ENCODE data around the gene ADARB1.

The ADARB1 gene

DNA sequence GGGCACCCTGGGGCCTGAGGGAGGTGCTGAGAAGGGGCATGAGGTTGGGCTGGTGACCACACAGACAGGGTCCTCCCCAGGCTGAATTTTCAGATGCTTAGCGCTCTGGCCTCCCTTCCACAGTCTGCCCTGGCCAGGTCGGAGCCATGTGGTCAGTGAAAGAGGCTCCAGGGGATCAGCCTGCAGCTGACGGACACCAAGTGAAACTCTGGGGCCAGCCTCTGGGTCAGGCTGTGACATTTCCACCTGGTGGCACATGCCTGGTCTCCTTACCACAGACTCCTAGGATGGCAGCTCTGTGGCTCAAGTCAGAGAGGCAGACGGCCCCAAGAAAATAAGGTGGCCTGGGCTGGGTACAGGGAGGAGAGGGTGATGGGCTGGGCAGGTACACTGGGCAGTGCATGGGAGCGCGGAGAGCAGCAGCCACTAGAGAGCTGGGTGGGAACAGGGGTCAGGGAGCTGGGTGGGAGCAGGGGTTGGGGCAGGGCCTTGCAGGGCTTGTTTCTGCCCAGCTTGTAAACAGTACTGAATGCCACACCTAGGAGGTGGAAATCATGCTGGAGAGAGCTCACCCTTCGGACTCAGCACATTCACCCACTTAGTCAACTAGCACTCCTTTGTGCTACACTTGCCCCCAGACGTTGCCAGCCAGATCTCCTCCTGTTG is 20.7 kb upstream of the ADARB1 start:
- Histone ChIP-seq H2BK120ac (ENCODE audit: low read depth, low read length) (no peak overlapping the region), H3K4me3 (ENCODE audit: insufficient read depth in 1 of 2, low read depth in 1 of 2, low read length in 2 of 2) (no peak overlapping the region), H4K8ac (ENCODE audit: low read length) (no peak overlapping the region), H3K23ac (ENCODE audit: low read length in 2 of 2) (no peak overlapping the region), H3K27me3 (ENCODE audit: control insufficient read depth in 1 of 2, insufficient read depth in 1 of 2, low read length in 2 of 2) (peaks cover 0 to 70% of the 10 kb centered on the region in 2 experiments), H4K91ac (ENCODE audit: low read length) (no peak overlapping the region), H3K18ac (ENCODE audit: low read depth in 1 of 2, low read length in 2 of 2) (no peak overlapping the region), H2AK5ac (ENCODE audit: low read length, severe bottlenecking) (no peak overlapping the region), H3K27ac (ENCODE audit: low read length, poor library complexity, severe bottlenecking) (no peak overlapping the region), H2BK12ac (ENCODE audit: low read length in 2 of 2) (no peak overlapping the region), H3K4ac (ENCODE audit: low read depth in 1 of 2, low read length in 2 of 2) (no peak overlapping the region), H3K9me3 (ENCODE audit: control insufficient read depth, low read length) (no peaks in the 10 kb centered on the region), H2BK15ac (ENCODE audit: low read depth, poor library complexity, severe bottlenecking) (no peak overlapping the region), H3K36me3 (ENCODE audit: control insufficient read depth in 1 of 2, insufficient read depth in 2 of 2, low read depth in 1 of 2, low read length in 2 of 2) (peaks cover 0 to 3% of the 10 kb centered on the region in 2 experiments), H3K4me2 (ENCODE audit: low read length, poor library complexity, severe bottlenecking) (no peak overlapping the region), H3K4me1 (ENCODE audit: control insufficient read depth, insufficient read depth, low read depth, low read length) (peaks cover 19% of the 10 kb centered on the region), H3K79me1 (replicated peaks; ENCODE audit: low read length, poor library complexity, severe bottlenecking) (no peaks in the 10 kb centered on the region), H3K14ac (ENCODE audit: low read length in 2 of 2) (peak overlapping the region in 1 of 2 experiments; percentile 31), H2AFZ (ENCODE audit: low read depth, low read length) (no peak overlapping the region), H2BK5ac (ENCODE audit: low read depth, low read length, poor library complexity, severe bottlenecking) (no peak overlapping the region), H3K9ac (ENCODE audit: low read length) (no peak overlapping the region)
- DNase-seq, result no peak
- 83% methylated on average over 6 of the region's 8 CpGs for WGBS

DNA sequence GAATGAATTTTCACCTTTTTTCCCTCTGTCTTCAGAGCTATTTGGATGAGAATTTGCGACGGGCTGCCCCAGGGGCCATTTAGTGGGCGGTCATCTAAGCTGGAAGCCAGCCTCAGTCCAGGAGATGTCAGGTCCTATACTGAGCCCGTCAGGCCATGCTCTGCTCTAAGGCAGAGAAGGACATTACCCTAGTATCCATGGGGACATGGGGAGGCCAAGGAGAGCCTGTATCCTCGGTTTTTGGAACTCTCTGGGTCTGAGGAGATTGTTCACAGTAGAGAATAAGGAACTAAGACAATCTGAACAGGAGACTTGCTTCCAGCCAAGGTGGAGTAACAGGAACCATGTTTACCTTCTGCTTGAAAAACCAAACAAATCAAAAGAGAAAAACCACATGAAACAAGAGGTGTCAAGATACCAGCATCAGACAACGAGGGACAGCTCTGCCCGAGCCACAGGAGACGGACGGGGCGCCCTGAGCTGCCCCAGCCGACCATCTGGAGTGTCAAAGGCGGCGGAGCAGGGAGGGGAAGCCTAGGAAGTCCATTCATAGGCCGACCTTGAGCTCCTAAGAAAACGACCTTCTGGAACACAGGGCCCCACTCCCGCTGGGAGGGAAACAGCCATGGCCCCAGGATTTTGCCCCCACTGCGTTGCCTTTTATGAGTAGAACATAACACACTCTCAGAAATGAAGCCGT is 20.0 kb upstream of the ADARB1 start:
- Histone ChIP-seq H3K23ac (ENCODE audit: low read length in 2 of 2) (no peak overlapping the region), H2BK5ac (ENCODE audit: low read depth, low read length, poor library complexity, severe bottlenecking) (no peak overlapping the region), H2BK12ac (ENCODE audit: low read length in 2 of 2) (no peak overlapping the region), H4K91ac (ENCODE audit: low read length) (no peak overlapping the region), H3K9ac (ENCODE audit: low read length) (no peak overlapping the region), H2BK15ac (ENCODE audit: low read depth, poor library complexity, severe bottlenecking) (no peak overlapping the region), H3K4ac (ENCODE audit: low read depth in 1 of 2, low read length in 2 of 2) (no peak overlapping the region), H2BK120ac (ENCODE audit: low read depth, low read length) (no peak overlapping the region), H3K27me3 (ENCODE audit: control insufficient read depth in 1 of 2, insufficient read depth in 1 of 2, low read length in 2 of 2) (peaks cover 0 to 71% of the 10 kb centered on the region in 2 experiments), H3K36me3 (ENCODE audit: control insufficient read depth in 1 of 2, insufficient read depth in 2 of 2, low read depth in 1 of 2, low read length in 2 of 2) (peaks cover 0 to 3% of the 10 kb centered on the region in 2 experiments), H3K18ac (ENCODE audit: low read depth in 1 of 2, low read length in 2 of 2) (no peak overlapping the region), H4K8ac (ENCODE audit: low read length) (no peak overlapping the region), H3K4me1 (ENCODE audit: control insufficient read depth, insufficient read depth, low read depth, low read length) (peaks cover 19% of the 10 kb centered on the region), H2AFZ (ENCODE audit: low read depth, low read length) (no peak overlapping the region), H3K27ac (ENCODE audit: low read length, poor library complexity, severe bottlenecking) (no peak overlapping the region), H2AK5ac (ENCODE audit: low read length, severe bottlenecking) (no peak overlapping the region), H3K4me2 (ENCODE audit: low read length, poor library complexity, severe bottlenecking) (no peak overlapping the region), H3K4me3 (ENCODE audit: insufficient read depth in 1 of 2, low read depth in 1 of 2, low read length in 2 of 2) (no peak overlapping the region), H3K79me1 (replicated peaks; ENCODE audit: low read length, poor library complexity, severe bottlenecking) (no peaks in the 10 kb centered on the region), H3K14ac (ENCODE audit: low read length in 2 of 2) (no peak overlapping the region), H3K9me3 (ENCODE audit: control insufficient read depth, low read length) (no peaks in the 10 kb centered on the region)
- 85% methylated on average over 18 of the region's 18 CpGs for WGBS
- no peak for DNase-seq

DNA sequence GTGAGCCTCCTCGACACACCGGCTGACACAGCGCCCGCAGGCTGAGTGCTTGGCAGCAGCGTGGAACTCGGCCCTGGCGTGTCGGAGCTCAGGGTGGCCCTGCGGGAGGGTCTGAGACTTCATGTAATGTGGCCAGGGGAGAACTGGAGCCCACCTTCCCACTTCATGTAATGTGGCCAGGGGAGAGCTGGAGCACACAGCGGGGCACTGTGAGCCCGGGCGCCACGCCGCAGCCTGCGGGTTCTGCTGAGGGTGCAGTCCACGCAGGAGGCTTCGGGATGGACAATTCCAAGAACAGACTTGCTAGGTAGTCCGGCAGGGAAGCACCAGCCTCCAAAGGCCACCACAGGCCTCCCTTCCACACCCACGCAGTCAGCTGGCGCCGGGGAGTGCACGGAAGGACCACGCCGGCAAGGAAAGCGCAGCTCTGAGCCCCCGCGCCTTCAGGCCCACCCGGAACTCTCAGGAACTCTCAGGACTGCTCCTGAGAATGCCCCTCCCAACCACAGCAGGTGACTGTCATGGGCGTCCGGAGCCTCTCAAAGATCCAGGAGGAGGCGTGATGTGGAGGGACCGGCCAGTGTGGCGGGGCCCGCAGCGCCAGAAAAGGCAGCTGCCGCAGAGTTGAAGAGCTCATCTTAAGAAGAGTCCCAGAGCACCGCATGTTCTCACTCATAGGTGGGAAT is 19.3 kb upstream of the ADARB1 start:
- H3K4me2 ChIP-seq (ENCODE audit: low read length, poor library complexity, severe bottlenecking), result no peak overlapping the region
- no peak overlapping the region for H3K18ac ChIP-seq (ENCODE audit: low read depth in 1 of 2, low read length in 2 of 2)
- no peak overlapping the region for H3K4ac ChIP-seq (ENCODE audit: low read depth in 1 of 2, low read length in 2 of 2)
- H3K9me3 ChIP-seq (ENCODE audit: control insufficient read depth, low read length), result no peaks in the 10 kb centered on the region
- no peak overlapping the region for H2AK5ac ChIP-seq (ENCODE audit: low read length, severe bottlenecking)
- peaks cover 15% of the 10 kb centered on the region for H3K4me1 ChIP-seq (ENCODE audit: control insufficient read depth, insufficient read depth, low read depth, low read length)
- no peak overlapping the region for H2BK120ac ChIP-seq (ENCODE audit: low read depth, low read length)
- H3K27me3 ChIP-seq (ENCODE audit: control insufficient read depth in 1 of 2, insufficient read depth in 1 of 2, low read length in 2 of 2), result peaks cover 0 to 70% of the 10 kb centered on the region in 2 experiments
- H3K4me3 ChIP-seq (ENCODE audit: insufficient read depth in 1 of 2, low read depth in 1 of 2, low read length in 2 of 2), result no peak overlapping the region
- H3K14ac ChIP-seq (ENCODE audit: low read length in 2 of 2), result peak overlapping the region in 1 of 2 experiments; percentile 74
- H3K36me3 ChIP-seq (ENCODE audit: control insufficient read depth in 1 of 2, insufficient read depth in 2 of 2, low read depth in 1 of 2, low read length in 2 of 2), result peaks cover 0 to 3% of the 10 kb centered on the region in 2 experiments
- DNase-seq, result no peak
- no peaks in the 10 kb centered on the region for H3K79me1 ChIP-seq (replicated peaks; ENCODE audit: low read length, poor library complexity, severe bottlenecking)
- peak overlapping the region in 1 of 2 experiments; percentile 27 for H3K23ac ChIP-seq (ENCODE audit: low read length in 2 of 2)
- no peak overlapping the region for H2AFZ ChIP-seq (ENCODE audit: low read depth, low read length)
- H4K91ac ChIP-seq (ENCODE audit: low read length), result no peak overlapping the region
- WGBS, result 92% methylated on average over 35 of the region's 37 CpGs
- no peak overlapping the region for H3K9ac ChIP-seq (ENCODE audit: low read length)
- H2BK15ac ChIP-seq (ENCODE audit: low read depth, poor library complexity, severe bottlenecking), result peak overlapping the region; percentile 52
- H2BK5ac ChIP-seq (ENCODE audit: low read depth, low read length, poor library complexity, severe bottlenecking), result no peak overlapping the region
- no peak overlapping the region for H4K8ac ChIP-seq (ENCODE audit: low read length)
- H3K27ac ChIP-seq (ENCODE audit: low read length, poor library complexity, severe bottlenecking), result no peak overlapping the region
- no peak overlapping the region for H2BK12ac ChIP-seq (ENCODE audit: low read length in 2 of 2)

DNA sequence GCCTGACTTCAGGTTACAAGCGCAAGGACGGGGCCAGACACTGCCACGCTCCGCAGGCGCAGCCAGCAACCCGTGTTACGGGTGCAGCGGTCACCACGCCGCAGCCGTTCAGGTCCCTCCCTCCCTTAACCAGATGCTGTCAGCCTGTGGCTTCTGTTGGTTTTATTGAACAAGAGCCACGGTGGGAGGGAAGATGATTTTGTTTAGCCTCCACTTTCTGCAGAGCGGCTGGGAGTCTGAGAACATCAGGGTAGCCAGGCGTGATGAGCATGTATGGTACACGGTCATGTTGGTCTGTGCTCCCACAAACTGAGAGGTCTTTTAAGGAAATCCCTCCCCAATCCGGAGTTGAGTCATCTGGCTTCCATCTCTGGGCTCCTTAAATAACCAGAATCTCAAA is 18.5 kb upstream of the ADARB1 start:
- Histone ChIP-seq H3K23ac (ENCODE audit: low read length in 2 of 2) (no peak overlapping the region), H2BK5ac (ENCODE audit: low read depth, low read length, poor library complexity, severe bottlenecking) (no peak overlapping the region), H3K27me3 (ENCODE audit: control insufficient read depth in 1 of 2, insufficient read depth in 1 of 2, low read length in 2 of 2) (peaks cover 0 to 73% of the 10 kb centered on the region in 2 experiments), H3K9ac (ENCODE audit: low read length) (no peak overlapping the region), H2BK120ac (ENCODE audit: low read depth, low read length) (no peak overlapping the region), H2BK12ac (ENCODE audit: low read length in 2 of 2) (no peak overlapping the region), H3K18ac (ENCODE audit: low read depth in 1 of 2, low read length in 2 of 2) (no peak overlapping the region), H3K4me2 (ENCODE audit: low read length, poor library complexity, severe bottlenecking) (no peak overlapping the region), H3K4ac (ENCODE audit: low read depth in 1 of 2, low read length in 2 of 2) (no peak overlapping the region), H4K91ac (ENCODE audit: low read length) (no peak overlapping the region), H3K14ac (ENCODE audit: low read length in 2 of 2) (no peak overlapping the region), H2AFZ (ENCODE audit: low read depth, low read length) (no peak overlapping the region), H3K79me1 (replicated peaks; ENCODE audit: low read length, poor library complexity, severe bottlenecking) (no peaks in the 10 kb centered on the region), H3K4me1 (ENCODE audit: control insufficient read depth, insufficient read depth, low read depth, low read length) (peaks cover 9% of the 10 kb centered on the region), H3K9me3 (ENCODE audit: control insufficient read depth, low read length) (no peaks in the 10 kb centered on the region), H2BK15ac (ENCODE audit: low read depth, poor library complexity, severe bottlenecking) (no peak overlapping the region), H3K36me3 (ENCODE audit: control insufficient read depth in 1 of 2, insufficient read depth in 2 of 2, low read depth in 1 of 2, low read length in 2 of 2) (peaks cover 0 to 3% of the 10 kb centered on the region in 2 experiments), H4K8ac (ENCODE audit: low read length) (no peak overlapping the region), H3K27ac (ENCODE audit: low read length, poor library complexity, severe bottlenecking) (no peak overlapping the region), H3K4me3 (ENCODE audit: insufficient read depth in 1 of 2, low read depth in 1 of 2, low read length in 2 of 2) (no peak overlapping the region), H2AK5ac (ENCODE audit: low read length, severe bottlenecking) (no peak overlapping the region)
- 93% methylated on average over 16 of the region's 16 CpGs for WGBS
- DNase-seq, result no peak
